GM12892 (cell line): Measurements from ENCODE around the gene ATE1.

Source experiments
- DNase-seq: peaks from one replicate; pipeline ENCODE4 v3.0.0; 2011; ENCODE audit not compliant: insufficient read length
- FAIRE-seq: peaks from 2 replicates; lab custom pipeline; 2011; peaks lifted over from hg19 to GRCh38; lab: Jason Lieb, UNC
- POLR2A ChIP-seq: IDR thresholded peaks from 2 replicates; pipeline ENCODE4 v1.6.1; 2011; ENCODE audit warnings: low read depth, low read length, control low read depth
- POLR2AphosphoS5 ChIP-seq: IDR thresholded peaks from 2 replicates; pipeline ENCODE4 v1.6.1; 2011; ENCODE audit warnings: low read depth, low read length, control low read depth
- TAF1 ChIP-seq: IDR thresholded peaks from 2 replicates; pipeline ENCODE4 v1.6.1; 2011; ENCODE audit warnings: low read depth, mild to moderate bottlenecking, control low read depth, low read length, borderline replicate concordance

ATE1 gene

GRCh38 chr10:121791761-121792160 lies 136.1 kb downstream of the ATE1 start:
- TF ChIP-seq TAF1 = no peak
- no peak for TF ChIP-seq POLR2AphosphoS5
- TF ChIP-seq POLR2A = no peak
- DNase-seq = no peak
- no peak for FAIRE-seq

GRCh38 chr10:121788717-121789116 lies 139.1 kb downstream of the ATE1 start:
- no peak for FAIRE-seq
- TF ChIP-seq TAF1 = no peak
- no peak for TF ChIP-seq POLR2AphosphoS5
- no peak for TF ChIP-seq POLR2A
- DNase-seq = no peak

GRCh38 chr10:121788115-121788514 lies 139.7 kb downstream of the ATE1 start:
- TF ChIP-seq POLR2A (no peak), POLR2AphosphoS5 (no peak), TAF1 (no peak)
- no peak for DNase-seq
- no peak for FAIRE-seq

GRCh38 chr10:121787169-121787568 lies 140.7 kb downstream of the ATE1 start:
- TF ChIP-seq POLR2A (no peak), TAF1 (no peak), POLR2AphosphoS5 (no peak)
- no peak for FAIRE-seq
- no peak for DNase-seq

- FAIRE-seq (no peak), DNase-seq (no peak)
- TF ChIP-seq POLR2A (no peak), TAF1 (no peak), POLR2AphosphoS5 (no peak)
These were observed 144.0 kb downstream of the ATE1 start for GRCh38 chr10:121783782-121784372.

- no peak for TF ChIP-seq POLR2A
- no peak for TF ChIP-seq POLR2AphosphoS5
- no peak for TF ChIP-seq TAF1
- FAIRE-seq = no peak
- DNase-seq = no peak
These were observed 146.7 kb downstream of the ATE1 start for GRCh38 chr10:121781101-121781500.

GRCh38 chr10:121774813-121775212 lies 153.0 kb downstream of the ATE1 start:
- FAIRE-seq = no peak
- DNase-seq = no peak
- no peak for TF ChIP-seq POLR2A
- no peak for TF ChIP-seq POLR2AphosphoS5
- TF ChIP-seq TAF1 = no peak

GRCh38 chr10:121774404-121774803 lies 153.4 kb downstream of the ATE1 start:
- DNase-seq (no peak), FAIRE-seq (no peak)
- TF ChIP-seq POLR2A (no peak), POLR2AphosphoS5 (no peak), TAF1 (no peak)

GRCh38 chr10:121772884-121773283 lies 154.9 kb downstream of the ATE1 start:
- TF ChIP-seq POLR2A = no peak
- no peak for TF ChIP-seq POLR2AphosphoS5
- TF ChIP-seq TAF1 = no peak
- FAIRE-seq (no peak), DNase-seq (no peak)

- DNase-seq (no peak), FAIRE-seq (no peak)
- TF ChIP-seq POLR2AphosphoS5 = no peak
These were observed 155.4 kb downstream of the ATE1 start for GRCh38 chr10:121772406-121772805.

- DNase-seq (no peak), FAIRE-seq (no peak)
- no peak for TF ChIP-seq TAF1
- TF ChIP-seq POLR2AphosphoS5 = no peak
- TF ChIP-seq POLR2A = no peak
These were observed 155.9 kb downstream of the ATE1 start for GRCh38 chr10:121771966-121772365.

- FAIRE-seq (no peak), DNase-seq (no peak)
- TF ChIP-seq POLR2A = no peak
- no peak for TF ChIP-seq POLR2AphosphoS5
- no peak for TF ChIP-seq TAF1
These were observed 161.4 kb downstream of the ATE1 start for GRCh38 chr10:121766426-121766825.

GRCh38 chr10:121765204-121765603 lies 162.6 kb downstream of the ATE1 start:
- no peak for DNase-seq
- no peak for FAIRE-seq
- TF ChIP-seq TAF1 = no peak
- no peak for TF ChIP-seq POLR2A
- no peak for TF ChIP-seq POLR2AphosphoS5
